Astrocyte (in vitro differentiated cells and primary cell): ENCODE measurements around the gene DIP2B.

Source experiments
- EZH2 ChIP-seq: IDR thresholded peaks from 2 replicates; pipeline ENCODE4 v1.6.1; 2012; ENCODE audit warnings: mild to moderate bottlenecking, low read length, inconsistent platforms; ENCODE audit not compliant: insufficient read depth
- TF ChIP-seq, protein P1 (sequence below): IDR thresholded peaks from 2 replicates; pipeline ENCODE4 v1.5.1; 2011; ENCODE audit warnings: low read depth, mild to moderate bottlenecking, inconsistent platforms, low read length, moderate library complexity; ENCODE audit not compliant: insufficient read depth

GRCh38 chr12:50619610-50619958 is 114.8 kb downstream of the DIP2B start:
- TF ChIP-seq, protein P1, sequence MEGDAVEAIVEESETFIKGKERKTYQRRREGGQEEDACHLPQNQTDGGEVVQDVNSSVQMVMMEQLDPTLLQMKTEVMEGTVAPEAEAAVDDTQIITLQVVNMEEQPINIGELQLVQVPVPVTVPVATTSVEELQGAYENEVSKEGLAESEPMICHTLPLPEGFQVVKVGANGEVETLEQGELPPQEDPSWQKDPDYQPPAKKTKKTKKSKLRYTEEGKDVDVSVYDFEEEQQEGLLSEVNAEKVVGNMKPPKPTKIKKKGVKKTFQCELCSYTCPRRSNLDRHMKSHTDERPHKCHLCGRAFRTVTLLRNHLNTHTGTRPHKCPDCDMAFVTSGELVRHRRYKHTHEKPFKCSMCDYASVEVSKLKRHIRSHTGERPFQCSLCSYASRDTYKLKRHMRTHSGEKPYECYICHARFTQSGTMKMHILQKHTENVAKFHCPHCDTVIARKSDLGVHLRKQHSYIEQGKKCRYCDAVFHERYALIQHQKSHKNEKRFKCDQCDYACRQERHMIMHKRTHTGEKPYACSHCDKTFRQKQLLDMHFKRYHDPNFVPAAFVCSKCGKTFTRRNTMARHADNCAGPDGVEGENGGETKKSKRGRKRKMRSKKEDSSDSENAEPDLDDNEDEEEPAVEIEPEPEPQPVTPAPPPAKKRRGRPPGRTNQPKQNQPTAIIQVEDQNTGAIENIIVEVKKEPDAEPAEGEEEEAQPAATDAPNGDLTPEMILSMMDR, result no peak
- TF ChIP-seq EZH2, result no peak
